A549 (cell line): ENCODE measurements around the gene COL11A2. TPM values are rescaled to one million over a fixed set of nuclear protein-coding genes. Genes with fewer than 3 reads are reported as not detected.
"Not testable (repeated sequence)": the region's sequence is repeated elsewhere in the genome, so short reads cannot be mapped to it uniquely, and the experiment has no call there.

Experiments
- ATAC-seq, 2 experiments: fragments of 200-7000 bp in 1 of 2; fragments of >200 bp in 1 of 2; cut with Nextera tagmentation in 1 of 2; cut with Tn5 transposase in 1 of 2; 3 replicates each; pipeline versions ENCODE4 v1.8.0 to v1.9.1; 2018 to 2020; ENCODE audit warnings: mild to moderate bottlenecking in 1 of 2, moderate library complexity in 1 of 2
- CTCF ChIA-PET: fragments of 300-600 bp; sonication (Branson Sonifier 250); formaldehyde crosslinking; extraction: SDS; loops from one replicate; lab custom pipeline; 2021; ENCODE audit warnings: antibody characterized with exemption, inconsistent platforms; lab: Yijun Ruan, JAX
- POLR2A ChIA-PET: fragments of 350-600 bp; formaldehyde crosslinking; extraction: SDS; loops from one replicate; lab custom pipeline; 2021; ENCODE audit warnings: antibody characterized with exemption, inconsistent platforms; lab: Yijun Ruan, JAX
- DNase-seq, 2 experiments: peaks; one replicate each; pipeline versions ENCODE4 v3.0.0 to v3.0.0-alpha.2; 2011 to 2016; ENCODE audit warnings: low read depth in 1 of 2, low spot score in 1 of 2
- FAIRE-seq: peaks from 2 replicates; lab custom pipeline; 2011; peaks lifted over from hg19 to GRCh38; lab: Jason Lieb, UNC
- H3K27ac ChIP-seq, 2 experiments: fragments of >200 bp; sonication (Bioruptor Twin); formaldehyde crosslinking; 3 replicates each; pipeline ENCODE4 v1.5.1; 2016 to 2017
- H3K4me1 ChIP-seq: fragments of >200 bp; sonication (Bioruptor Twin); formaldehyde crosslinking; 3 replicates; pipeline ENCODE4 v1.6.1; 2016
- H3K4me2 ChIP-seq: fragments of >200 bp; sonication (Bioruptor Twin); formaldehyde crosslinking; 3 replicates; pipeline ENCODE4 v1.6.1; 2016
- H3K4me3 ChIP-seq: fragments of >200 bp; sonication (Bioruptor Twin); formaldehyde crosslinking; 3 replicates; pipeline ENCODE4 v1.5.1; 2016
- H3K9me3 ChIP-seq: fragments of >200 bp; sonication (Bioruptor Twin); formaldehyde crosslinking; 3 replicates; pipeline ENCODE4 v1.6.1; 2016
- BCL3 ChIP-seq: fragments of >200 bp; sonication (Bioruptor Twin); formaldehyde crosslinking; IDR thresholded peaks from 3 replicates; pipeline ENCODE4 v1.6.1; 2016
- BHLHE40 ChIP-seq: IDR thresholded peaks from 2 replicates; pipeline ENCODE4 v1.6.1; 2012; ENCODE audit warnings: low read depth, low read length, inconsistent platforms
- CHD4 ChIP-seq: fragments of 200-600 bp; sonication (generic); IDR thresholded peaks from 2 replicates; pipeline ENCODE4 v1.6.1; 2016; ENCODE audit warnings: antibody characterized with exemption, mild to moderate bottlenecking, borderline replicate concordance
- CTCF ChIP-seq: fragments of >200 bp; sonication (Bioruptor Twin); formaldehyde crosslinking; IDR thresholded peaks from 3 replicates; pipeline ENCODE4 v1.5.1; 2016
- E2F6 ChIP-seq: IDR thresholded peaks from 2 replicates; pipeline ENCODE4 v1.6.1; 2012; ENCODE audit warnings: low read depth, borderline replicate concordance
- EHF ChIP-seq: fragments of 250-450 bp; sonication (Bioruptor Pico); IDR thresholded peaks from 2 replicates; pipeline ENCODE4 v1.5.0; 2020; ENCODE audit warnings: mild to moderate bottlenecking
- ELK1 ChIP-seq: fragments of 150-350 bp; IDR thresholded peaks from 2 replicates; pipeline ENCODE4 v1.6.1; 2014; ENCODE audit warnings: low read depth, mild to moderate bottlenecking, low read length
- EP300 ChIP-seq, 2 experiments: fragments of >200 bp; sonication (Bioruptor Twin); formaldehyde crosslinking; IDR thresholded peaks; 2 replicates in 1 of 2; 3 replicates in 1 of 2; pipeline ENCODE4 v1.6.1; 2016 to 2017
- ESRRA ChIP-seq: fragments of 150-350 bp; IDR thresholded peaks from 2 replicates; pipeline ENCODE4 v1.6.1; 2014; ENCODE audit warnings: mild to moderate bottlenecking, low read length, borderline replicate concordance
- FOSB ChIP-seq: fragments of 250-450 bp; sonication (Bioruptor Pico); IDR thresholded peaks from 2 replicates; pipeline ENCODE4 v1.5.0; 2020; ENCODE audit warnings: mild to moderate bottlenecking, moderate library complexity
- FOXS1 ChIP-seq: fragments of 250-450 bp; sonication (Bioruptor Pico); IDR thresholded peaks from 2 replicates; pipeline ENCODE4 v1.5.0; 2020; ENCODE audit warnings: mild to moderate bottlenecking, moderate library complexity
- GATA3 ChIP-seq: IDR thresholded peaks from 2 replicates; pipeline ENCODE4 v1.6.1; 2012; ENCODE audit warnings: borderline replicate concordance
- JUN ChIP-seq, 2 experiments: fragments of >200 bp; sonication (Bioruptor Twin); formaldehyde crosslinking; IDR thresholded peaks; 2 replicates in 1 of 2; 3 replicates in 1 of 2; pipeline ENCODE4 v1.6.1; 2016 to 2017
- JUNB ChIP-seq: fragments of >200 bp; sonication (Bioruptor Twin); formaldehyde crosslinking; IDR thresholded peaks from 2 replicates; pipeline ENCODE4 v1.6.1; 2016
- KDM5A ChIP-seq: fragments of 200-600 bp; sonication (generic); IDR thresholded peaks from 2 replicates; pipeline ENCODE4 v1.6.1; 2016; ENCODE audit warnings: antibody characterized with exemption, mild to moderate bottlenecking
- NPAS2 ChIP-seq: fragments of 250-450 bp; sonication (Bioruptor Pico); IDR thresholded peaks from 2 replicates; pipeline ENCODE4 v1.8.0; 2022; ENCODE audit warnings: mild to moderate bottlenecking, moderate library complexity, borderline replicate concordance
- NR3C1 ChIP-seq: fragments of >200 bp; sonication (Bioruptor Twin); formaldehyde crosslinking; IDR thresholded peaks from 3 replicates; pipeline ENCODE4 v1.6.1; 2017
- RAD21 ChIP-seq, 2 experiments: fragments of >200 bp in 1 of 2; sonication (Bioruptor Twin) in 1 of 2; formaldehyde crosslinking in 1 of 2; IDR thresholded peaks in 1 of 2; conservative IDR thresholded peaks in 1 of 2; 2 replicates in 1 of 2; 3 replicates in 1 of 2; pipeline ENCODE4 v1.6.1; 2012 to 2018; ENCODE audit warnings: inconsistent platforms in 1 of 2
- RNF2 ChIP-seq: fragments of 200-600 bp; sonication (generic); IDR thresholded peaks from 2 replicates; pipeline ENCODE4 v1.6.1; 2016; ENCODE audit warnings: low read depth, mild to moderate bottlenecking, antibody characterized with exemption, moderate library complexity, borderline replicate concordance
- SMC3 ChIP-seq: fragments of >200 bp; sonication (Bioruptor Twin); formaldehyde crosslinking; IDR thresholded peaks from 3 replicates; pipeline ENCODE4 v1.6.1; 2018; ENCODE audit warnings: inconsistent platforms
- SREBF2 ChIP-seq: fragments of 450-650 bp; IDR thresholded peaks from 2 replicates; pipeline ENCODE4 v1.6.1; 2014; ENCODE audit warnings: mild to moderate bottlenecking, moderate library complexity
- TFCP2L1 ChIP-seq: fragments of 250-450 bp; sonication (Bioruptor Pico); IDR thresholded peaks from 2 replicates; pipeline ENCODE4 v1.5.0; 2021; ENCODE audit warnings: mild to moderate bottlenecking
- ZC3H11A ChIP-seq: fragments of 450-650 bp; IDR thresholded peaks from 2 replicates; pipeline ENCODE4 v1.6.1; 2014; ENCODE audit warnings: antibody characterized with exemption, mild to moderate bottlenecking
- ZSCAN20 ChIP-seq: fragments of 250-450 bp; sonication (Bioruptor Pico); IDR thresholded peaks from 2 replicates; pipeline ENCODE4 v1.8.0; 2022; ENCODE audit warnings: mild to moderate bottlenecking, moderate library complexity
- WGBS: methylation state at CpG from one replicate; pipeline ENCODE4 v1.1.6; 2017; ENCODE audit errors: missing lambda C conversion rate; 5-methylcytosine and 5-hydroxymethylcytosine counted together
- polyA plus RNA-seq, 4 experiments: library from polyadenylated mRNA; depleted of rRNA in 3 of 4; stranded (reverse); fragments of >200 nt; fragmentation: RNase III in 1 of 4; extraction: RNeasy Plus Mini Kit Qiagen cat#74134 plus additional on column Dnase treatment in 1 of 4; gene quantifications; 2 replicates in 3 of 4; 3 replicates in 1 of 4; pipeline ENCODE4 v1.2.3, GENCODE V29; 2011 to 2017
- TF ChIP-seq, protein P1 (sequence below): IDR thresholded peaks from 2 replicates; pipeline ENCODE4 v1.6.1; 2012

COL11A2 gene
- polyA plus RNA-seq, 2 of the 4 experiments (the other 2 are of a cell fraction): 0.66 to 1.3 TPM

- POLR2A ChIA-PET: no interaction called here
- Histone ChIP-seq H3K4me3 (no peak overlapping the region), H3K27ac (no peak overlapping the region), H3K9me3 (no peaks in the 10 kb centered on the region), H3K4me2 (no peak overlapping the region), H3K4me1 (no peaks in the 10 kb centered on the region)
- DNase-seq (no peak), ATAC-seq (no peak), FAIRE-seq (no peak)
- CTCF ChIA-PET: interaction anchor here (0.8 to 5.3 kb wide), 8 partner anchors 9 to 265 kb away, joined by 3 to 39 read pairs (median 8); no protein-coding TSS in a partner anchor
- TF ChIP-seq NR3C1: no peak
- no peak for TF ChIP-seq JUNB
- TF ChIP-seq NPAS2 (CRISPR knock-in tag): no peak
- no peak for TF ChIP-seq ESRRA
- no peak for TF ChIP-seq FOSB
- 16% methylated on average over 1 of the region's 1 CpG for WGBS
Observed at GRCh38 chr6:33151050-33151449, 41.2 kb downstream of the COL11A2 start.

DNA sequence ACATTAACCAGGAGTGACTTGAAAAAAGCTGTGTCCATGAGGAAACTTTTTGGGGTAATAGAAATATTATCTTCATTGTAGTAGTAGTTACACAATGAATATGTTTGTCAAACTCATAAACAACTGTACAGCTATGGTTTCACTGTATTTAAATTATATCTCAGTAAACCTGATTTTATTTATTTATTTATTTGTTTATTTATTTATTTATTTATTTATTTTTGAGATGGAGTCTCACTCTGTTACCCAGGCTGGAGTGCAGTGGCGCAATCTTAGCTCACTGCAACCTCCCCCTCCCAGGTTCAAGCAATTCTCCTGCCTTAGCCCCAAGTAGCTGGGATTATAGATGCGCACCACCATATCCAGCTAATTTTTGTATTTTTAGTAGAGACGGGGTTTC lies 41.7 kb downstream of the COL11A2 start:
- POLR2A ChIA-PET, H3K9me3 ChIP-seq, DNase-seq, H3K4me2 ChIP-seq, H3K27ac ChIP-seq, FAIRE-seq, H3K4me3 ChIP-seq, ATAC-seq: not testable (repeated sequence)
- CTCF ChIA-PET: interaction anchor here (0.7 to 5.3 kb wide), 9 partner anchors 9 to 264 kb away, joined by 3 to 39 read pairs (median 7); no protein-coding TSS in a partner anchor
- 76% methylated on average over 3 of the region's 3 CpGs for WGBS
- TF ChIP-seq ZC3H11A: peak; percentile 85
- TF ChIP-seq, all 56 proteins: peak for 1; not testable (repeated sequence) for 55
- not testable (repeated sequence) for H3K4me1 ChIP-seq

DNA sequence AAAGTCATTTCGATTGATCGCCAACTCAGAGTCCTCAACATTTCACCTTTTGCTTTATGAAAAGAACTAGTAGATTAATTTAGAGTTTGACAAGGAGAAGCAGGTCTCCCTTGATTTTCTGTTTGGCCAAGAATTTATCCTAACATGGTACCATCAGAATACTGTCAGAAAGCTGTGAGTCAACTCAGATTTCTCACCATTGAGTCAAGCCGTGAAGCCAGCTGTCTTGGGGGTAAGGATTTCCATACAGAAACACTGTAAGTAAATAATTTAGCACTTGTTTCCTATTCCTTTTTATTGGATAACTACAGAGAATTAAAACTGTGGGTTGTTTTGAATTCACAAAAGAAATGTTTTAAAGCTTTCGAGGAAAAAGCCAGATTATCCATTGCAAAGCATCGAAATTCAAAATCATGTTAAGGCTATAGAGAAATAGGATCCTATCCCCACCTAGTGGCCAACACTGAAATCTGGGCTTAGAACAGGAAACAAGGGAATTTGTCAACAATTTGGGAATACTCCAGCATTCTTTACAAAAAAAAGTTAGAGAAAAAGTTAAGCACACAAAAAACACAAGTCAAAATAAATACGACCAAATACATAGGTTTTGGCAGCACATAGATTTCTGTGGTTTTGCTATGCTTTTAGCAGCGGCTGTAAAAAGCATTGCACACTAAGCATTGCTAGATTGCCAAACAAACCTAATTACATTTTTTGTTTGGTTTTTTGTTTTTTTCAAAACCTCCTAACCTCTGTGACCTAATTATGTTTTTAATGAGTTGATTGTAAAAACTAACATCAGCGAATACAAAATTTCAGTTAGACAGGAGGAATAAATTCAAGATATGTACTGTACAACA lies 44.2 kb downstream of the COL11A2 start:
- peak in 1 of 2 experiments; percentile 70; a peak in 3 of 6 replicates for ATAC-seq
- Histone ChIP-seq H3K9me3 (no peaks in the 10 kb centered on the region; the same call in 2 of the 3 replicates), H3K27ac (no peak overlapping the region), H3K4me2 (no peak overlapping the region), H3K4me1 (no peaks in the 10 kb centered on the region)
- ChIA-PET CTCF (interaction anchor here (0.5 to 5.3 kb wide), 14 partner anchors 12 to 134 kb away, joined by 3 to 39 read pairs (median 4); no protein-coding TSS in a partner anchor), POLR2A (no interaction called here)
- no peak for FAIRE-seq
- 37% methylated on average over 8 of the region's 8 CpGs for WGBS
- DNase-seq: peak in 1 of 2 experiments; percentile 46
- TF ChIP-seq FOSB (no peak), SREBF2 (no peak), FOXS1 (CRISPR knock-in tag) (no peak), ELK1 (no peak), JUNB (no peak), NPAS2 (CRISPR knock-in tag) (no peak), CTCF (peak; percentile 57), BCL3 (no peak), JUN (IDR thresholded peaks at IDR 0.05) (no peak), RAD21 (conservative IDR thresholded peaks at IDR 0.05 in 1 of 2, IDR thresholded peaks at IDR 0.05 in 1 of 2) (peak; percentile 54 to 58), CHD4 (no peak), EP300 (IDR thresholded peaks at IDR 0.05) (no peak), BHLHE40 (no peak), SMC3 (peak; percentile 40; the same call in 1 of the 3 replicates), EHF (no peak), TFCP2L1 (CRISPR knock-in tag) (no peak), ZSCAN20 (CRISPR knock-in tag) (no peak), KDM5A (no peak), GATA3 (no peak), RNF2 (no peak), ESRRA (no peak), E2F6 (no peak)
- TF ChIP-seq, protein P1, sequence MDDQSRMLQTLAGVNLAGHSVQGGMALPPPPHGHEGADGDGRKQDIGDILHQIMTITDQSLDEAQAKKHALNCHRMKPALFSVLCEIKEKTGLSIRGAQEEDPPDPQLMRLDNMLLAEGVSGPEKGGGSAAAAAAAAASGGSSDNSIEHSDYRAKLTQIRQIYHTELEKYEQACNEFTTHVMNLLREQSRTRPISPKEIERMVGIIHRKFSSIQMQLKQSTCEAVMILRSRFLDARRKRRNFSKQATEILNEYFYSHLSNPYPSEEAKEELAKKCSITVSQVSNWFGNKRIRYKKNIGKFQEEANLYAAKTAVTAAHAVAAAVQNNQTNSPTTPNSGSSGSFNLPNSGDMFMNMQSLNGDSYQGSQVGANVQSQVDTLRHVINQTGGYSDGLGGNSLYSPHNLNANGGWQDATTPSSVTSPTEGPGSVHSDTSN: no peak
- TF ChIP-seq, all 56 proteins: peak for 3
- no peak overlapping the region for H3K4me3 ChIP-seq
